GM18508 (cell line): ENCODE results near the gene AIDA.
A peak's percentile ranks its signal among the peaks of the same experiment; 100 is the strongest.
"Not testable (repeated sequence)": the region's sequence is repeated elsewhere in the genome, so short reads cannot be mapped to it uniquely, and the experiment has no call there.

ENCODE experiments used
- ATAC-seq: cut with Tn5 transposase; IDR thresholded peaks from one replicate; pipeline ENCODE4 v1.9.1; 2021; ENCODE audit warnings: moderate number of reproducible peaks; ENCODE audit not compliant: insufficient read depth, unreplicated experiment

The AIDA gene, protein sequence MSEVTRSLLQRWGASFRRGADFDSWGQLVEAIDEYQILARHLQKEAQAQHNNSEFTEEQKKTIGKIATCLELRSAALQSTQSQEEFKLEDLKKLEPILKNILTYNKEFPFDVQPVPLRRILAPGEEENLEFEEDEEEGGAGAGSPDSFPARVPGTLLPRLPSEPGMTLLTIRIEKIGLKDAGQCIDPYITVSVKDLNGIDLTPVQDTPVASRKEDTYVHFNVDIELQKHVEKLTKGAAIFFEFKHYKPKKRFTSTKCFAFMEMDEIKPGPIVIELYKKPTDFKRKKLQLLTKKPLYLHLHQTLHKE

DNA sequence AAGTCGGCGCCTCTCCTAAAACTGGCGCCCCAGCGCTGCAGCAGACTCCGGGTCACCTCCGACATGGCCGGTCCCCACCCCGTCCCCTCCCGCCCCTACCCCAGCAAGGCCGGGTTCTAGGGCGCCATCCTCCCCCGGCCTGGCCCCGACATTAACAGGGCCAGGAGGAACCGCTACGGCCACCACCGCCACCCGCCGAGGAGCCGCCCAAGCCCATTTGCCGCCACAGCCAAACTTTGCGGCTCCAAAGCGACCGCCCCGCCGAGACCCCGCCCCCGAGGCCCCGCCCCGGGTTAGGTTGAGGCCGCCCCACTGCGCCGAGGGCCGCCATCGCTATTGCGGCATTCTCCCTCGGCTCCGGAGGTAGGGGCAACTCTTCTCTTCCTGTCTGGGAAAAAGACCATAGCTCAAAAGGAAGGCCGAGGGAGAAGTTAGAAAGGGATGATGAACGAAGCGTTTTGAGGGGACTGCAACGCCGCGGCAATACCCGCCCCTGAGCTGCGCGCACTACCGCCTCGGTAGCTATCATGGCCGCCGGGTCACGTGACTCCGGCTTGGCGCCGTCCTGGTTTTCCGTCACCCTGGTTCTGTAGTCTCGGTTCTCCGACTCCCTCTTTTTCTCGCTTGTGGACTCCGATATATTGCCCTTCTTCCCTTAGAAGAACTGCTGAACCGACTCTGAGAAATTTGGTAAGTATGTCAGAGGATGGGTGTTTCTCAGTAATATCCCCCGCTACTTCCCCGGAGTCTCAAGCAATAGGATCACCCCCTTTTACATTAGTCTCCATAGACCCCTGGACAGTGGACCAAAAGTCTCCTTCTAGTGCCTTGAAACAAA is at the start of gene AIDA, which contains the start of gene BROX:
Gene AIDA (minus strand): TSS at position 239 of the 838 bp plus-strand sequence. CDS start 174 bp downstream, at position 65.
Gene BROX (plus strand): TSS at position 312 of the 838 bp plus-strand sequence. CDS start 3,136 bp downstream, outside the sequence.
- peak; percentile 39 for ATAC-seq

DNA sequence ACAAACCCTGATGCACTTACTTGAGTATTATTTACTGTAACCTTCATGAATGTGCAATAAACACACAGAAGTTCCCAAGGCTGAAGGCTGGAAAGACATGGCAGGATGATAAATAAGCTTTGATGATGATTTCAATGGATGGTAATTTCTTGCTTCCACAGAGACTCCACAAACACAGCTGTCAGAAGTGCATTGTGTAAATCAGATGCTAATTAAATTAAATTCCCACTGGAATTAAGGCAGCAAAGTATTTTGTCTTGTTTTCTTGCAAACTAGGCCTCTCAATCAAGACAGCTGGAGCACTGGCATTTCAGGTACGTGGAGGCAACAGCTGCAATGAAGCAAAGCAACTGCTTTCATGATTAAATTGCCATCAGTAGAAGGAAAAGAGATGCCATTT is 48.8 kb upstream of the AIDA start:
- ATAC-seq: no peak

DNA sequence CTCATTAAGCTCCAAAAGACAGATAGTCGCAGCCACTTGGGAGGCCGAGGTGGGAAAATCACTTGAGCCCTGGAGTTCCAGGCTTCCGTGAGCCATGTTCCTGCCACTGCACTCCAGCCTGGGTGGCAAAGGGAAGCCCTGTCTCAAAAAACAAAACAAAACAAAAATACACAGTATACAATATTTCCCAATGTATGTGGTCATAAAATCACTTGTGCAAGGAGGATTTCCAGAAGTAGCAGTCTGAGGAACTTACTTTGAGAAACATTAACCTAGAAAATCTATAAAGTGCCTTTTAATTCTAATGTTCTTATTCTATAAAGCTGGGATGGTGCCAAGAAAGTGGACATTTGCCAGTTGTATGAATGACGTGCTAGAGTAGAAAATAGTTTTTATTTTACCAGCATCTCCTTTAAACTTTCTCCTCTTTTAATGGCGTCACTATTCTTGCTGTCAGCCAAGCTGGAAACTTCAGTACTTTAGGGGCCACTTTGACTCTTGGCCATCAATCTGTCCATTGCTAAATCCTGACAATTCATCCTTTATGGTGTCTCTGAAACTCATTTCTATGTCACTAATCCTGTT is 47.3 kb upstream of the AIDA start:
- no peak for ATAC-seq

DNA sequence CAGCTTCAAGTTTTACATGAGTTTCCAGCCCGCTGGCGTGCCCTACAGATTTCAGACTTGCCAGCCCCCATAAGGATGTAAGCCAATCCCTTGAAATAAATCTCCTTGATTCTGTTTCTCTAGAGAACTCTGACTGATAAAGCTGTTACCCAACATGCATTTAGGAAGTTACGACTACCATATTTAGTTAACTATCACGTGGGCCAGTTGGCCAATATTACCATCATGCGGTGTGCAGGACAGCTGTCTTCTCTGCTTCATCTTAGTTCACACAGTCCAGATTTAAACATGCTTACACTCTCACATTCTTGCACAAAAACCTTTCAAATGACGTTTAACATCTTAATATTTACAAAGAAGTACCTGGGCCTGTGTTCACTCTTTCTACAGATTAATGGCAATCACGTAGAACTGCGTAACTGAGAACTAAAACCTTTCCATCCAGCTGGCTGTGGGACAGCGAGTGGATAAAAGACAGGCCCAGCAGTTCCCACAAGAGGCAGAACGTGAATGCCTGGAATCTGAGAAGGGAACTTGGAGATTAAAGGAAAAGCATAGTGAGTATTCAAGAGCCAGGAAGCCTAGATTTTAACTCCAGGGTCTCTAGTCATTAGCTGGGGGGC is 45.5 kb upstream of the AIDA start:
- ATAC-seq: no peak

DNA sequence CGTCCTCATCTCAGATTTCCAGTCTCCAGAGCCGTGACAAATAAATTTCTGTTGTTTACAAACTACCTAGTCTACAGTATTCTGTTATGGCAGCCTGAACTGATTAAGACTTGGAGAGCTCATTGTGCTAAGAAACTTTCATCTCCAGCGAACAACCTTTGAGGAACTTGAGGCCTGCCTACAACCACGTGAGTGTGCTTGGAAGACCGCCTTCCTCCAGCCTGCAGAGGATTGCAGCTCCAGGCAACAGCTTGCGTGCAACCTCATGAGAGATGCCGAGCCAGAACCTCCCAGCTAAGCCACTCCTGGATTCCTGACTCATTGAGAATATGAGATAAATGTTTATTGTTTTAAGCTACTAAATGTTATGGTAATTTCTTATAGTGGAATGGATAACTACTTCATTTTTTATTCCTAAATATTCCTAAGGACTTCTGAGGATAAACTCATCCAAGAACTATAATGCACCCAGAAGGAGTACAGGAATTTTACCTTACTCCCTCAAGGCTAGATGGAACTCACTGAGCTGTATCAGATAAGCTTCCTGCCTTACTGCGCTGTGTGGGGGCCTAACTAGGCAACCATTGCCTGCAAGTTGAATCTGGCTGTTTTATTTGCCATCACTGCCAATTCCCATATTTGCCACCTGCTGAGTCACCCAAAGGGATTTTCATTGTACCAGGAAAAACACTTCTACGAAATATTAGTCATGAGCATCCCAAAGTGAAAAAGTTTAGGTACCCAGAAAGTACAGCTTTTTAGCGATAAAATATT is 42.3 kb upstream of the AIDA start:
- no peak for ATAC-seq

DNA sequence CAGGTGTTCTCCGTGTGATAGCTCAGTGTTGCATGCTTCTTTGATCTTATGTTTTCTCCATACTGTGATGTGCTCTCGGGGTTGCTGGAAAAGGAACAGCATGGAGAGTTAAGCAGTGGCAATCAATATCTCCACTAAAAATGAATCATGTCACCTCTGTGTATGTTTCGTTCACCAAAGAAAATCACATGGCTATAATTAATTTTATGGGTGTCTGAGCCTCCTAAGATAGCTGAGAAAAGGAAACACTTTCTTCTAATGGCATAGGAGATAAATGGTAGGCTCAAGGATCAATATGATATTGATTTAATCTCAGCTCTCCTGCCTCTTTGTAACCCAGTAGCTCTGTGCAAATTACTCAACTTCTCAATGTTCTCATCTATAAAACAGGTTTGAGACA is 39.0 kb upstream of the AIDA start:
- ATAC-seq: no peak

DNA sequence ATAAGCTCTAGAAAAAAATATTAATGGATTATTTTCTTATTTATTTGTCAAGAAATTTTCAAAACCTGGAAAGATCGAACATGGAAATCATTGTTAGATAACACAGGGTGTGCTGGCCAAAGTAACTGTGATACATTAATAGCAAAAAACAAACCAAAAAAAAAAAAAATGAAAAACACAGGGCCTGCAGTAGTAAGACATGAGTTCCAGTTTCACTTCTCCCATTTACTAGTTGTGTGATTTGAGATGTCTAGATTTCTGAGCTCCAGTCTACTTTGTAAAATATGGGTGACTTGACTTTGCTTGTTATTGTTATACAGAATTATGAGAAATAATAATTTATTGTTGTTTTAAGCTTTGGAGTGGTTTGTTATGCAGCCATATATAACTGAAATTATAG is 38.4 kb upstream of the AIDA start:
- peak; percentile 80 for ATAC-seq

DNA sequence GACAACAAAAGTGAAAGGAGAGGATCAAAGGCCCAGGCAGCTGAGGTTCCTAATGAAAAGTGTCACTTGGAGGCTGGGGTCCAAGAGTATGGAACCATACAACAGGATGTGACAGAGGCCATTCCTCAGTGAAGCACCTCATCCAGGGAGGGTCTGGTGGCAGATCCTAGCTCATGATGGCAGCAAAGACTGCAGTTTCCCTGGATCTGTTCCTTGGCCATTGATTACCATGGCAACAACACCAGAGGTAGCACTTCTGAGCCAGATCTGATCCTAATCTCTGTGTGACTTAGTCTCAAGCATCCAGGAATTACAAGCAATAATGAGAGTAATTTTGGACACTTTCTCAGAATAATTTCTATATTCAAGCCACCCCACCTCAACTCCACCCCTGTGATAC is 37.6 kb upstream of the AIDA start:
- ATAC-seq: no peak

DNA sequence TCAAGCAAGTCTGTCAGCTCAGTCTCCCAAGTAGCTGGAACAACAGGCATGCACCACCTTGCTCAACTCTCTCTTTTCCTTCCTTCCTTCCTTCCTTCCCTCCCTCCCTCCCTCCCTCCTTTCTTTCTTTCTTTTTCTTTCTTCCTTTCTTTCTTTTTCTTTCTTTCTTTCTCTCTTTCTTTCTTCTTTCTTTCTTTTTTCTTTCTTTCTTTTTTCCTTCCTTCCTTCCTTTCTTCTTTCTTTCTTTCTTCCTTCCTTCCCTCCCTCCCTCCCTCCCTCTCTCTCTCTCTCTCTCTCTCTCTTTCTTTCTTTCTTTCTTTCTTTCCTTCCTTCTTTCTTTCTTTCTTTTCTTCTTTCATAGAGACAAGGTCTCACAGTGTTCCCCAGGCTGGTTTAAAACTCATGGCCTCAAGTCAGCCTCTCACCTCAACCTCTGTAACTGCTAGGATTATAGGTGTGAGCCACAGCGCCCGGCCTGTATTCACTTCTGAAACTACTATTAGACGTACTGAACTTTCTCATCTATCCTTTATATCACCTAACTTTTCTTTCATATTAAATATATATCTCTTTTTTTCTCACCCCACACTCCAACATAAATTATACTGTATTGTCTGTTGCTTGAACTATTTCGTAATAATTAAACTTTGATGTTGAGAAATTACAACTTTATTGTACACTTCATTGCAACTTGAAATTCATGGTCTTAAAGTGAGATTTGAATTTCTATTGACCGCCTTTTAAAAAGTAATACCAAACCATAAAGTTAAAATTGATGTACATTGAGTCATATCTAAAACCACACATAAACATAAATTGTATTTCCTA is 29.6 kb upstream of the AIDA start:
- not testable (repeated sequence) for ATAC-seq

DNA sequence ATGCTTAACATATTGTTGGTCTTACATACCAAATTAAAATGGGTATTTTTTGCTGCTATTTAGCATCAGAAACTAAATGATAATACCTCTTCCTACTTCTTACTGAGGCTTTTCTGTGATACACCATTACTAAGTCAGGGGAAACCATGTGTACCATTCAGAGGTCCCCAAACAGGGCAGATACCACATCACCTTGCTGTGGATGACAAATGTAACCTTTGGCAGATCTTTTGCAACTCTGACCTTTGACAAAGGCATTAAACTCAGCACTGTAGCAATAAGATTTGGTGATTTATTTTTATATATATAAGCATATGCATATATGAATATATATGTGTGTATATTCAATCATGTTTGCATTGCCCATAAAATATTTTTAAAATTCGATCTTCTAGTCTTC is 27.6 kb upstream of the AIDA start:
- ATAC-seq: no peak

DNA sequence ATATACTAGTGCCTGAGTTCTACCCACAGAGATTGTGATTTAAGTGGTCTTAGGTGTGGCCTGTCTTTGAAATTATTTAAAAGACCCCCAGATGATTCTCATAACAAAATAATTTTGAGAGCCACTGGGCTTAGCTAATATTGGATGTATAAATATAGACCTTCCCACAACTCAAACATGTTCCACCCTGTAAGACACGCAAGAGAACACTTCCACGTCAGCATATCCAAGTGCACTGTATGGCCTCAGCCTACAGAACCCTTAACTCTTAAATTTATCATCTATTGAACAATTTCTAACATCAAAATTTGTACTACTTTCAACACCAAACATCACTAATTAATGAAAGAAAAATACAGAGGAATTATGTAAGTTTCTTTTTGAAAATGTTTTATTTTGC is 27.2 kb upstream of the AIDA start:
- ATAC-seq: no peak

DNA sequence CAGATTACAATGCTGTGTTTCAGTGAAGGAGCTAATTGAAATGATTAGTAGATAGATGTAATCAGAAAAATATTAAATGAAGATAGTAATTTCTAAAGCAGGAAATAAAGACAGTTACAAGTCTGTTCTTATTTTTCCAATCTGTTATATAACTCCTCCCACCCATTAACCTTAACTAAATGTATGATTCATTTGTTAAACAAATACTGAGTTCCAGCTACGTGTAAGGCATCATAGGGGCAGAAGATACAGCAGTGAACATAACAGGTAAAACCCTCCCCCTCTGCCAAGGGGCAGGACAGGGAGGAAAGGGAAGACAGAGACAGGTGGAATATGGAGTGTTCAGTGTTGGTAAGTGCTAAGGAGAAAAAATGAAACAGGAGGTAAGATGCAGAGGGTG is 24.7 kb upstream of the AIDA start, which contains the start of gene FAM177B:
Gene FAM177B (plus strand): TSS at position 231 of the 400 bp plus-strand sequence. CDS start 9,344 bp downstream, outside the sequence.
- ATAC-seq: no peak

DNA sequence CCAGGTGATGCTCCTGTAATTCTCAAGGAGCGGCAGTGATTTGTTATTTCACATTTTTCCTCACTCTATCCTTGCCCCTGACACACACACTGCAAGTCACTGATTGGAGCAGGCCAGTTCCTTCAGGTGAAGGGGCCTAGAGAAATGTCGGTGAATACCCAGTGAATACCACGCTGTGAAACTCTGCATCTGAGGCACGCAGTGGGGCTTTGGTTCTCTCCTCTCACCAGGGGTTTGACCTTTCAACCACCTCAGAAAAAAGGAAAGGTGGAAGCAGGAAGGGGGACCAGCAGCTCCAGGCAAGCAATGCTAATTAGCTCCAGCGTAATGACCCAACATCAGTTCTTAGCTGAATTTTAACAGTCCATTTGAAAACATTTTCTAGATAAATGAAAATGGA is 24.2 kb upstream of the AIDA start:
- no peak for ATAC-seq

DNA sequence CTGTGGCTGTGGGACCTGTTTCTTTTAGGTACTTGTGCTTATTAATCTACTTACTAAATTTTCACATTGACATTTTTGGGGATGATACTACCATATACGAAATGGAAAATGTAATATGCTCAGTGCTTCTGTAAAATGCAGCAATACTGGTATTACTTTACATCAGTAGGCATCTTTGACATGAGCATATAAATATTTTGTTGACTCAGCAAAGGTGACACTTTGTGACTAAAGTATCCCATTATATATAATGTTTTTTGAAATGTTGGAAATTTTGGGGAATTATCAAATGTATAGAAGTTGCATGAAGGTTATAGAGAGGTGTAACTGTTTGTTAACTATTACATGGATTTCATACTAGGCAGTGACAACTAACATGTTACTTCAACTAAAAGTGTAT is 22.4 kb upstream of the AIDA start:
- no peak for ATAC-seq

DNA sequence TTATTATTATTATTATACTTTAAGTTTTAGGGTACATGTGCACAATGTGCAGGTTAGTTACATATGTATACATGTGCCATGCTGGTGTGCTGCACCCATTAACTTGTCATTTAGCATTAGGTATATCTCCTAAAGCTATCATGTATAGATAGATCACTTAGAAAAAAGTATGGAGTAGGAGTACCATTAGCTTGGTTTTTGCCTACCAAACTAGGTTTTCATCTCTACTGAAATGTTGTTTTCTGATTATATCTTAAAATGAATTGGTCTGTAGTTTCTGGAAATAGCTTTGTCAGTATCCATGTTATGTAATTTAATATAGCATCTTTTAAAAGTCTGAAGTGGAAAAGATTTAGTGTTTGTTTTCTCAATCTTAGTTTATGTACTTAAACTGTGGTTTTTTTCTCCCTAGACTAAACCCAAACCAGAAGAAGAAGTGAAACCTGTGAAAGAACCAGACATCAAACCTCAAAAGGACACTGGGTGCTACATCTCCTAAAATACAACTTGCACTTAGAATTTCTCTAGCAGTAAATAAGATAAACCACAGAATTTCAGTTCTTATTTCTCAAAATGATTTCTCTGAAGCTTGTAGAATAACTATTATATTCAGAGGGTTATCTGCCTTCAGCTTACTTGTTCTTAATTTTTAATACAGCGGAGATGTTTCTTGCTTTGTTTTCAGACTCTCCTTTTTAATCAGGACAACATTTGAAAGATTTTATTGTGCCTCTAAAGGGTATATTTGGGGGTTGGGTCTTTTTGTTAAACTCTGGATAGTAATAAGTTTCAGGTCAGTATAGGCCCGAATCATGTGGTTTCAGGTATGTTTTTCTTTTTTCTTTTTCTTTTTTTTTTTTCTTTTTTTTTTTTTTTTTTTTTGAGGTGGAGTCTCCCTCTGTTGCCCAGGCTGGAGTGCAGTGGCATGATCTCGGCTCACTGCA is 20.2 kb upstream of the AIDA start:
- ATAC-seq: peak; percentile 94

DNA sequence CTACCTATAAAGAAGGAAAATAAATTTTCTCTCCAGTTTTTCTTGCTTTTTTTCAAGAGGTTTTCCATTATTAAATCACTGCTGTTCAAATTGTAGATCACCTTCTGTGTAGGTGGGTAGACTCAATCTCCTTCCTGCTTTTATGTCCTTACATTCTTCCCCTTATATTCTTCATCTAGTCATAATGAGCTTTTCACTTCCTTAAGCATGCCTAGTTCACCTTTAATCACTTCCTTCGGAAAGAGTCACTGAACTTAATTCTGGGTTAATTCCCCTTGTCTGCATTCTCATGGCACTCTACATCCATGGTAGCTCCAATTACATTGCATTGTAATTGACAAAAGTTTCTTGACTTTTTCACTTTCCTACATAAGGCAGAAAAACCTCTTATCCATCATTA is 18.6 kb upstream of the AIDA start:
- no peak for ATAC-seq

DNA sequence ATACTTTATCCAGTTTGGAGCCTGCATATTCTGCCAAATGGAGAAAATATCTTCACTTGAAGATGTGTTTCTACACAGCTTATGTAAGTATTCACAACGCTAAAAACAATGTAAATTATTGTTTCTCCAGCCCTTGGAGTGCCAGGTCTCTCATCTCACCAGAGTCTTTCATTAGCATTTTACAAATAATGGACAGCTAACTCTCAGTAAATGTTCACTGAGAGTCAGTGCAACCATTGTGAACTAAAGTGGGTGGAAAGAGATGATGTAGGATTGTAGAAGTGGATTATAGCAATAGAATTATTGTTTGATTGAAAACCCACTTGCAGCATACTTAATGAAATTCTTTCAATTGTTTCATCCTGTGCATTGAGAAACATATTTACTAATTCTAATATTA is 16.5 kb upstream of the AIDA start:
- no peak for ATAC-seq

DNA sequence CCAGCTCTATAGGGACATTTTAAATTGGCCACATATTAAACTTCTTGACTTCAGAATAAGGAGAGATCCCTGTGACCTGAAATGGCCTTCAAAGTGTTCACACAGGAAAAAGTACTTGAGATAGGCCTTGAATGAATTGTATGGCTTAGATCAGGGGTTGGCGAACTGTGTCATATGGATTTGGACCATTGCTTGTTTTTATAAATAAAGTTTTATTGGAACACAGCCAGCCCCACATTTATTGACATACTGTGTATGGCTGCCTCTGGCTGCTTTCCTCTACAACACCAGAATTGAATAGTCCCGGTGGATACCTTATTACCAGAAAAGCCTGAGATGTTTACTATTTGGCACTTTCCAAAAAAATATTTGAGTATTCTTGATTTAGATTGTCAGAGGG is 4.1 kb upstream of the AIDA start:
- ATAC-seq: no peak
